Ovary (tissue), 9 donors: Measurements from ENCODE around the gene IFI44L. TPM values are rescaled to one million over a fixed set of nuclear protein-coding genes. Genes with fewer than 3 reads are reported as not detected.

ENCODE experiments used
- DNase-seq, 5 donors: peaks; one replicate each; pipeline ENCODE4 v3.0.0-alpha.2; 2019 to 2020
- H3K27ac ChIP-seq, 2 donors: fragments of 200-600 bp; one replicate each; pipeline versions ENCODE4 v1.5.1 to v1.8.0; 2019 to 2022
- H3K27me3 ChIP-seq: fragments of 200-600 bp; one replicate; pipeline ENCODE4 v1.8.0; 2022
- H3K36me3 ChIP-seq: fragments of 200-600 bp; sonication (generic); one replicate; pipeline ENCODE4 v1.5.1; 2019
- H3K4me1 ChIP-seq: one replicate; pipeline ENCODE4 v1.8.1; 2013; ENCODE audit warnings: mild to moderate bottlenecking, moderate library complexity; ENCODE audit not compliant: insufficient read depth
- H3K4me3 ChIP-seq: fragments of 200-600 bp; sonication (generic); one replicate; pipeline ENCODE4 v1.5.1; 2017
- H3K9me3 ChIP-seq, 2 donors: fragments of 200-600 bp in 1 of 2; sonication (generic) in 1 of 2; one replicate each; pipeline versions ENCODE4 v1.5.1 to v1.8.1; 2013 to 2019; ENCODE audit warnings: mild to moderate bottlenecking in 1 of 2, moderate library complexity in 1 of 2
- EP300 ChIP-seq: sonication (generic); formaldehyde crosslinking; IDR thresholded peaks from one replicate; pipeline ENCODE4 v1.6.1; 2017; ENCODE audit warnings: antibody characterized with exemption
- POLR2A ChIP-seq: fragments of 450-650 bp; IDR thresholded peaks from one replicate; pipeline ENCODE4 v1.6.1; 2017; ENCODE audit warnings: antibody characterized with exemption, mild to moderate bottlenecking, moderate library complexity
- WGBS, 3 donors: extraction: QIAGEN DNeasy Blood & Tissue Kit in 1 of 3; methylation state at CpG; one replicate each; pipeline versions ENCODE4 v1.1.5 to v1.1.7; 2013 to 2017; 5-methylcytosine and 5-hydroxymethylcytosine counted together
- intact Hi-C, 4 donors: fragments of 100-400 bp; cut with DNase I; formaldehyde crosslinking; loops; one replicate each; pipeline versions ENCODE4 v1.11.0 to v1.15.1; 2022 to 2023
- polyA plus RNA-seq, 2 donors: library from polyadenylated mRNA; stranded (reverse); fragments of 200-250 nt in 1 of 2; fragments of 350-450 nt in 1 of 2; fragmentation: Illumina TruSeq in 1 of 2; extraction: RNeasy Lipid Tissue Mini Kit (QIAGEN cat#74804) in 1 of 2; gene quantifications; one replicate each; pipeline ENCODE4 v1.2.3, GENCODE V29; 2013 to 2014
- total RNA-seq, 7 donors: library from RNA; depleted of rRNA in 2 of 7; stranded (reverse); fragments of >200 nt in 2 of 7; fragmentation: NEBNext Ultra II Directional in 3 of 7; extraction: Animal tissue kit (Norgen Biotek cat#: 25700) in 3 of 7; gene quantifications; one replicate each; pipeline versions ENCODE4 v1.1.0 to v1.2.4, GENCODE V29; 2016 to 2023
- TF ChIP-seq, protein P1 (sequence below), 3 donors: fragments of 450-650 bp in 2 of 3; fragments of 200-600 bp in 1 of 3; IDR thresholded peaks; one replicate each; pipeline versions ENCODE4 v1.5.1 to v1.8.0; 2016 to 2022; ENCODE audit warnings: antibody characterized with exemption in 3 of 3, mild to moderate bottlenecking in 1 of 3
- donor health status: DM: no; HTN: no; CAD: no; lungs with moderate emphysema.
- donor health status: DM: no; HTN: no; CAD: no.
- donor health status: Bipolar disorder and iron deficiency.
- donor health status: DM: yes; HTN: yes; CAD: no.
- donor health status: DM: no; HTN: no; CAD: no.
- donor health status: DM: yes; HTN: yes; CAD: no.

The IFI44L gene
- total and polyA plus RNA-seq, 9 donors, result 4.3 to 36.0 (median 10.3) TPM

DNA sequence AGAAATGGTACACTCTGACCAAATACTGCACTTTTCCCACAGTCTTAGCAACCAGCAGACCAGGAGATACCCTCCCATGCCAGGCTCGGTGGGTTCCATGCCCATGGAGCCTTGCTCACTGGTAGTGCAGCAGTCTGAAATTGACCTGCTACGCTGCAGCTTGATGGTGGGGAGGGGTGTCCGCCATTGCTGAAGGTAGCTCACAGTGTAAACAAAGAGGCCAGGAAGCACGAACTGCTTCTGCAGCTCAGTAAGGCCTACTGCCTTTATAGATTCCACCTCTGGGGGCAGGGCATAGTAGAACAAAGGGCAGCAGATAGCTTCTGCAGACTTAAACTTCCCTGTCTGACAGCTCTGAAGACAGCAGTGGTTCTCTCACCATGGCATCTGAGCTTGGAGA, 12.3 kb upstream of the IFI44L start:
- no peaks in the 10 kb centered on the region for H3K27me3 ChIP-seq
- H3K9me3 ChIP-seq, result no peaks in the 10 kb centered on the region
- no peaks in the 10 kb centered on the region for H3K36me3 ChIP-seq
- 69 to 72% (median 70%) methylated on average over 4 of the region's 4 CpGs for WGBS, 3 donors
- intact Hi-C loops, result loop anchor here (5.0 to 10.0 kb wide), 4 partner anchors 453 to 473 kb away; no protein-coding TSS in a partner anchor
- no peak overlapping the region for H3K4me3 ChIP-seq
- no peaks in the 10 kb centered on the region for H3K4me1 ChIP-seq
- no peak for DNase-seq
- no peak overlapping the region for H3K27ac ChIP-seq
- no peak for TF ChIP-seq POLR2A
- TF ChIP-seq, protein P1, sequence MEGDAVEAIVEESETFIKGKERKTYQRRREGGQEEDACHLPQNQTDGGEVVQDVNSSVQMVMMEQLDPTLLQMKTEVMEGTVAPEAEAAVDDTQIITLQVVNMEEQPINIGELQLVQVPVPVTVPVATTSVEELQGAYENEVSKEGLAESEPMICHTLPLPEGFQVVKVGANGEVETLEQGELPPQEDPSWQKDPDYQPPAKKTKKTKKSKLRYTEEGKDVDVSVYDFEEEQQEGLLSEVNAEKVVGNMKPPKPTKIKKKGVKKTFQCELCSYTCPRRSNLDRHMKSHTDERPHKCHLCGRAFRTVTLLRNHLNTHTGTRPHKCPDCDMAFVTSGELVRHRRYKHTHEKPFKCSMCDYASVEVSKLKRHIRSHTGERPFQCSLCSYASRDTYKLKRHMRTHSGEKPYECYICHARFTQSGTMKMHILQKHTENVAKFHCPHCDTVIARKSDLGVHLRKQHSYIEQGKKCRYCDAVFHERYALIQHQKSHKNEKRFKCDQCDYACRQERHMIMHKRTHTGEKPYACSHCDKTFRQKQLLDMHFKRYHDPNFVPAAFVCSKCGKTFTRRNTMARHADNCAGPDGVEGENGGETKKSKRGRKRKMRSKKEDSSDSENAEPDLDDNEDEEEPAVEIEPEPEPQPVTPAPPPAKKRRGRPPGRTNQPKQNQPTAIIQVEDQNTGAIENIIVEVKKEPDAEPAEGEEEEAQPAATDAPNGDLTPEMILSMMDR (IDR thresholded peaks at IDR 0.05), result no peak
- TF ChIP-seq EP300, result no peak

DNA sequence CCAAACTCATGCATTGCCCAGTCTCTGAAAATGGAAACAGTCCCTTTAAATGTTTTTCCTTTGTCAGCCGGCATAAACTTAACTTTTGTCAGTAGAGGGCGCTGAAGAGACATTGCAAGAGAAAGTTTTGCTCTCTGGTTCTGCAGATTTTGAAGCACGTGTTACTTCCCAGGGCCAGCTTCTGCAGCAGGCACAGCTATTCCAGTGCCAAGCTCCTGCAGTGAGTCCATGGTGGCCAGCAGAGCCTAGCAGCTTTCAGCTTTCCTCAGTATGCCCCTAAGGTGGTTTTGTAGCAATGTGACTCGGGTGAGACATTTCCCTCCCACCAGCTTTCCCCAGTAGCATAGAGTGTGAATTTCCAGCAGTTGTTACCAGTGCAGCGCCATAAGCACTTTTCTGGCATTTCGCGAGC, 2.6 kb upstream of the IFI44L start:
- intact Hi-C loops, result loop anchor here in 2 of 4 donors (5.0 kb wide), 2 partner anchors 55 to 60 kb away; no protein-coding TSS in a partner anchor
- peaks cover 2% of the 10 kb centered on the region for H3K4me1 ChIP-seq
- H3K9me3 ChIP-seq, result no peaks in the 10 kb centered on the region
- H3K27ac ChIP-seq, result no peak overlapping the region
- TF ChIP-seq EP300, result no peak
- TF ChIP-seq, protein P1 (IDR thresholded peaks at IDR 0.05), result peak; percentile 73 to 82 (median 73)
- no peaks in the 10 kb centered on the region for H3K36me3 ChIP-seq
- 31 to 35% (median 34%) methylated on average over 7 of the region's 7 CpGs for WGBS, 3 donors
- peak; percentile 53 to 68 (median 64) for DNase-seq
- no peaks in the 10 kb centered on the region for H3K27me3 ChIP-seq
- H3K4me3 ChIP-seq, result no peak overlapping the region

DNA sequence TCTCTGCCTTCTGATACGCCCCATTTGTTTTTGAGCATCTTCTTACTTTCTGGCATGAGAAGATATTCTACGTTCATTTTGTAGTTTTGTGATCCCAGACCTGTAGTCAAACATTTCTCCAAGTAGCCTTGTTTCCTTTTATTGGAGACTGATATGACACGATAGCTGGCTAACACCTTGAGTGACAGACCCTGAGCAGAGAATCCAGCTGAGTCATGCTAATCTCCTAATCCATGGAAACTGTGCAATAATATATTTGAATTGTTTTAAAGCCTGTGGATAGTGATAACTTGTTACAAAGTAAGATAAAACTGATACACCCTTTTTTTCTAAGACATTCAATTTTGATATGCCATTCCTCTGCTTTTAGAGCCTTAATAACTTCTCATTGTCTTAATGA, 1.2 kb upstream of the IFI44L start:
- no peaks in the 10 kb centered on the region for H3K9me3 ChIP-seq
- no peaks in the 10 kb centered on the region for H3K36me3 ChIP-seq
- peaks cover 2% of the 10 kb centered on the region for H3K4me1 ChIP-seq
- peak overlapping the region in 1 of 2 donors; percentile 65 for H3K27ac ChIP-seq
- 54 to 86% (median 79%) methylated on average over 3 of the region's 3 CpGs for WGBS, 3 donors
- no peaks in the 10 kb centered on the region for H3K27me3 ChIP-seq
- no peak for TF ChIP-seq EP300
- no peak for TF ChIP-seq POLR2A
- TF ChIP-seq, protein P1 (IDR thresholded peaks at IDR 0.05), result no peak
- intact Hi-C loops, result loop anchor here in 2 of 4 donors (5.0 kb wide), 2 partner anchors 53 to 58 kb away; no protein-coding TSS in a partner anchor
- no peak overlapping the region for H3K4me3 ChIP-seq
- no peak for DNase-seq

DNA sequence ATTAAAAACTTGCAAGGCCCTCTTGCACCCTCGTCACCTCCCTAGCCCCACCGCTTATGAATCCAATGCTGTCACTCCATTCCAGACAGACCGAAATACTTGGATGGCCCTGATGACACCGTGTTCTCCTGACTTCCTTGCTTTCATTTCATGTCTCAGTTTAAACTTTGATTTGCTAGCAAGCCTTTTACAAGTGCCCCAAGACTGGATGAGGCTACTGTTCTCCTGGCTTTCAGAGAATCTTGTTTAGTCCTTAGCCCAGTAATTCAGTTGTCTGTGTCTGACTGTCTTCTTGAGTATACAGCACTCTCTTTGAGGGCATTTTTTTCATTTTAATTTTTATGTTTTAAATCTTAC, 824 bp upstream of the IFI44L start:
- intact Hi-C loops, result loop anchor here in 2 of 4 donors (5.0 kb wide), 2 partner anchors 53 to 58 kb away; no protein-coding TSS in a partner anchor
- H3K9me3 ChIP-seq, result no peaks in the 10 kb centered on the region
- no peak for DNase-seq
- 41 to 43% (median 41%) methylated on average over 4 of the region's 4 CpGs for WGBS, 3 donors
- peak overlapping the region; percentile 8 for H3K4me3 ChIP-seq
- TF ChIP-seq POLR2A (no peak), EP300 (no peak)
- TF ChIP-seq, protein P1 (IDR thresholded peaks at IDR 0.05), result no peak
- no peaks in the 10 kb centered on the region for H3K36me3 ChIP-seq
- peak overlapping the region in 1 of 2 donors; percentile 65 for H3K27ac ChIP-seq
- H3K27me3 ChIP-seq, result no peaks in the 10 kb centered on the region
- peaks cover 2% of the 10 kb centered on the region for H3K4me1 ChIP-seq
